SJCRH30 (cell line): ENCODE data around the gene MYO5B. TPM values are rescaled to one million over a fixed set of nuclear protein-coding genes. Genes with fewer than 3 reads are reported as not detected.

Source experiments
- DNase-seq, 2 experiments: peaks; one replicate each; pipeline ENCODE4 v3.0.0-alpha.2; 2015 to 2020
- H3K27ac ChIP-seq: fragments of 250-450 bp; sonication (Bioruptor Pico); 2 replicates; pipeline ENCODE4 v1.5.1; 2020; ENCODE audit warnings: mild to moderate bottlenecking, moderate library complexity
- H3K27me3 ChIP-seq: fragments of 250-450 bp; sonication (Bioruptor Pico); 2 replicates; pipeline ENCODE4 v1.5.1; 2020; ENCODE audit warnings: mild to moderate bottlenecking, moderate library complexity
- H3K36me3 ChIP-seq: fragments of 250-450 bp; sonication (Bioruptor Pico); 2 replicates; pipeline ENCODE4 v1.5.1; 2020; ENCODE audit warnings: mild to moderate bottlenecking, moderate library complexity
- H3K4me1 ChIP-seq: fragments of 250-450 bp; sonication (Bioruptor Pico); 2 replicates; pipeline ENCODE4 v1.5.1; 2020; ENCODE audit warnings: mild to moderate bottlenecking, moderate library complexity
- H3K4me3 ChIP-seq: fragments of 250-450 bp; sonication (Bioruptor Pico); 2 replicates; pipeline ENCODE4 v1.5.1; 2020; ENCODE audit warnings: mild to moderate bottlenecking, moderate library complexity
- H3K9me3 ChIP-seq: fragments of 250-450 bp; sonication (Bioruptor Pico); replicated peaks from 2 replicates; pipeline ENCODE4 v1.5.1; 2020; ENCODE audit warnings: mild to moderate bottlenecking, moderate library complexity
- total RNA-seq: library from RNA; depleted of rRNA; stranded (reverse); fragments of >200 nt; shearing (Covaris generic); gene quantifications from 2 replicates; pipeline ENCODE4 v1.2.3, GENCODE V29; 2014

MYO5B gene
- total RNA-seq, 1 experiment from 2014 or later, result 39.1 TPM

DNA sequence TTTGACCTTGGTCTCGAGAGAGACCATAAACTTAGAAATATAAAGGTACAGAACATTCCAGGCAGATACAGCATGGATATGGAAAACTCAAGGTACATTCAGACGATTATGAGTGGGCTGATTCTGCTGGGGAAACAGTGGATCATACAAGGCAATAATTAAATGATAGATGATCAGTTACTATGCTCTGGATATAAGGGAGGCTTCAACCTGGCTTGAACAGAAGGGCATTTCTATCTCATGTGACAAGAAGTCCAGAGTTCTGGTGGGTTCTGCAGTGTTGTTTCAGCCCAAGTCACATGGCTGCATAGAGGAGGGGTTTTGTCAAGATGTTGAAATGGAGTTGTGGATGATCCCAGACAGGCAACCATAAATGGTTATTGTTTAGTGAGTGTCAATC is 23.5 kb downstream of the MYO5B start:
- Histone ChIP-seq H3K27ac (no peak overlapping the region), H3K9me3 (no peaks in the 10 kb centered on the region), H3K27me3 (no peaks in the 10 kb centered on the region), H3K4me1 (no peaks in the 10 kb centered on the region), H3K36me3 (no peaks in the 10 kb centered on the region), H3K4me3 (no peak overlapping the region)
- DNase-seq, result no peak

DNA sequence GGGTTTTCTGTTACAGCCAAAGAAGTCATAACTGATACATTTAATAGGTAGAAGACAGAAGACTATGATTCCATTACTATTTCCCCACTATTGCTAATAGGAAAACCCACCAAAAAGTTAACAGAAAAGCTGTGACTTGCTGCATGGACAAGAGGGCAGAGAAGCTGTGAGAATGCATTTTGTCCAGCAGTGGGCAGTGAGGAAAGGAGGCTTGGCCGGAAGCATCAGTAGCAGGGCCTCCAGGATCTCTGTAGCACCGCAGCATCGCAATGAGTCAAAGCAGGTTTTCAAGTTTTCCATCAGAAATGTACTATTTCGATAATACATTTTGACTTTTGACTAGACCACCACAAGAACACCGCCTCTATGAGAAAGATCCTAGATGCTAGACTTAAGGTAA is 24.9 kb downstream of the MYO5B start:
- no peaks in the 10 kb centered on the region for H3K36me3 ChIP-seq

DNA sequence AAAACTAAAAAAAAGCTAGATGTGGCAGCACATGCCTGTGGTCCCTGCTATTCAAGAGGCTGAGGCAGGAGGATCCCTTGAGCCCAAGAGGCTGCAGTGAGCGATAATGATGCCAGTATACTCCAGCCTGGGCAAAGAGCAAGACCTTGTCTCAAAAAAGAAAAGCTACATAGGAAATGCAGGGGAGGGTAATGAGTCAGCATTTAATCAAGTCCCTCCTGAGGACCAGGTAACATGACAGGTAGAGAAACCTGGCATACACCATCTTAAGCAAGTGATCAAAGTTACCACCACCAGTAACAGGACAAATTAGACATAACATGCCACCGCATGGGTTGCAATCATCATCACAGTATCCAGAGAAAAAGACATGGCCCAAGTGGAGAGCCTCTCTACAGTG is 25.8 kb downstream of the MYO5B start:
- H3K4me1 ChIP-seq, result no peaks in the 10 kb centered on the region
- H3K36me3 ChIP-seq, result no peaks in the 10 kb centered on the region

More for the DNA sequence above, 24.9 kb downstream of the MYO5B start:
- no peaks in the 10 kb centered on the region for H3K4me1 ChIP-seq
- no peak overlapping the region for H3K27ac ChIP-seq
- H3K4me3 ChIP-seq, result no peak overlapping the region
- H3K27me3 ChIP-seq, result no peaks in the 10 kb centered on the region
- no peak for DNase-seq
- no peaks in the 10 kb centered on the region for H3K9me3 ChIP-seq

DNA sequence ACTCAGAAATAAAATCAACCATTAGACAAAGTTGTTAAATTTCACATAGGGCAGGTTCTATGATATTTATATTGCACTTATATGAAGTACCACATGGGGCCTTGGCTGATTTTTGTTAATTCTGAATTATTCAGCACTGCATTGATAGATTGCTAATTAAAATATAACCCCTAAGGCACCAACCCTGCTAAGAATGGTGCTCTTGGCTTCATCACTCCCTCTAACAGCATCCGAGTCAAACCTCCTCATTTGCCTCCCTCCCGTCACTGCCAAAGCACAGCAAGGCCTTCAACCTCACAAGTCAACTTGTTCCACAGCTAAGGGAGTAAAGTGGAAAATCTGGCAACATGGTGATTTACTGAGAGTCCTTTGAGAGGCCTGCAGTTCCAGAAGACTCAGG is 27.0 kb downstream of the MYO5B start:
- Histone ChIP-seq H3K27ac (no peak overlapping the region), H3K4me3 (no peak overlapping the region), H3K9me3 (no peaks in the 10 kb centered on the region), H3K36me3 (no peaks in the 10 kb centered on the region), H3K27me3 (no peaks in the 10 kb centered on the region), H3K4me1 (no peaks in the 10 kb centered on the region)
- DNase-seq, result no peak

More for the DNA sequence above, 25.8 kb downstream of the MYO5B start:
- Histone ChIP-seq H3K4me3 (no peak overlapping the region), H3K27ac (no peak overlapping the region), H3K27me3 (no peaks in the 10 kb centered on the region), H3K9me3 (no peaks in the 10 kb centered on the region)
- no peak for DNase-seq

DNA sequence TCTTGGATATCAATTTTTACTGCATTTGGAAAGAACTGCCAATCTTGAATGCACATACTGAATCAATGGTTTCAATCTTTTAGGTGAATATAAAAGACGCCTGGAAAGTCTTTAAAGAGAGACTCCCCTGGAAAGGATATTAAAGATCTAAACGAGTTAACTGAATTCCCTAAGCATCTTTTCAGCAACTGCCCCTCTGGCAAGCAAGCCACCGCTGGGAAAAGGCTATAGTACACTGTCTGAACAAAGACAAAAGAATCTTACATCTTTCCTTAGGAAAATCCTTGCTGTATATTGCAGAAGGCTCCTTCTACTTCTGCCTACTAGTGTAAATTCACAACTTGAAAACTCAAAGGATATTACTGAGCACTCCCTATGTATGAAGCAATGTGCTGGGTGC is 28.0 kb downstream of the MYO5B start:
- H3K27me3 ChIP-seq, result no peaks in the 10 kb centered on the region
- no peak for DNase-seq

DNA sequence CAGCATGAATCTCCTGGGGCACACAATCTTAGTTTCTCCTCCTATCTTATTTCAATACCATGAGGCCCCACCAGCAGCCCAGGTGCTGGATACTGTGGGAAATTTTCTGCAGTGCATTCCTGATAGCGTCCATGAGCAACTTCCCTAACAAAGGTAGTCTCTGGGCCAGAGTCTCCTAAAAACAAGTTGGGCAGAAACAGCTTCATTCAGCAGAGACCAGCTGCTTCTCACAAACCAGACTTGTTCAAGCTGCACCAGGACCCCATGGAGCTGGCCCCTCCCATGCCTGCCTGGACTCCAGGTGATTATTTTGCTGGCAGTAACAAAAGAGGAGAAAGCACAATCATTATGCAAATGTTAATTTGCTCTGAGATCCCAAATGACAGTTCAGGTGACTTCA is 31.4 kb downstream of the MYO5B start:
- no peaks in the 10 kb centered on the region for H3K36me3 ChIP-seq
- DNase-seq, result no peak
- H3K4me3 ChIP-seq, result no peak overlapping the region
- no peaks in the 10 kb centered on the region for H3K4me1 ChIP-seq
- H3K9me3 ChIP-seq, result no peaks in the 10 kb centered on the region
- no peak overlapping the region for H3K27ac ChIP-seq
- H3K27me3 ChIP-seq, result no peaks in the 10 kb centered on the region

More for the DNA sequence above, 28.0 kb downstream of the MYO5B start:
- H3K4me1 ChIP-seq, result no peaks in the 10 kb centered on the region
- H3K27ac ChIP-seq, result no peak overlapping the region
- no peaks in the 10 kb centered on the region for H3K9me3 ChIP-seq
- no peaks in the 10 kb centered on the region for H3K36me3 ChIP-seq
- no peak overlapping the region for H3K4me3 ChIP-seq

DNA sequence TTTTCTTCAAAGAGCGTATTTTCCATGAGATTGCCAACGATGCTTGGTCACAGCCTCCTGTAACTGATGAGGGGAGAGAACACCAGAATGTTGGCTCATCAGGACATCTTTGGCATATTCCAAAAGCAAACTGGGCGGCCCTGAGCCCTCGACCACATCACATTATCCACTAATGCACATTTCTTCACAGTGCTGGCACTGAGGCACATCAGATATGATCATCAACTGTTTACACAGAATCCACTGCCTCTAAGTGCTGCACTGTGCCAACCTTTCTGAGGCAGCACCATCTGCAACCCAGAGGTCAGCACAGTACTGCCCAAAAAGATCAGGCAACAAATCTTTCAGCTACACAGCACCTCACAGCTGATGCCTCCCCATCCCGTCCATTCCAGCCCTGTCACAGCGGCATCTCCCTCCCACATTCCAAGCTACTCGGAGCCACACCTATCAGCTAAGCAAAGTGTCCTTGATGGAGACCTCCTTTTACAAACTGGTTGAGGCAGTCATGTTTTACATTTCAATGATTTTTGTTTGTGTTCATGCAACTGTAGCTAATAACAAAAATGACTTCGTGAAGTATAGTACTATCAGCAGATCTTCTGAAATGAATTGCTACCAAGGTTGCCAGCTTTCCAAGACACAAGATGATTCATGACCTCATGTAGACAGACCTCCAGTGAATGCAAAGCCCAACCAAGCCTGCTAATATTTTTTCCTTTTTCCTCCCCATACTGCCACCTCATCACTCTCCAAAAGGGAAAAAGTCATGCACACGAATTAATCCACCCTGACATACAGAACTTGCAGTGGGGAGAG is 32.3 kb downstream of the MYO5B start:
- Histone ChIP-seq H3K4me3 (no peak overlapping the region), H3K36me3 (no peaks in the 10 kb centered on the region), H3K27me3 (no peaks in the 10 kb centered on the region), H3K9me3 (no peaks in the 10 kb centered on the region), H3K27ac (no peak overlapping the region), H3K4me1 (no peaks in the 10 kb centered on the region)
- DNase-seq, result no peak

DNA sequence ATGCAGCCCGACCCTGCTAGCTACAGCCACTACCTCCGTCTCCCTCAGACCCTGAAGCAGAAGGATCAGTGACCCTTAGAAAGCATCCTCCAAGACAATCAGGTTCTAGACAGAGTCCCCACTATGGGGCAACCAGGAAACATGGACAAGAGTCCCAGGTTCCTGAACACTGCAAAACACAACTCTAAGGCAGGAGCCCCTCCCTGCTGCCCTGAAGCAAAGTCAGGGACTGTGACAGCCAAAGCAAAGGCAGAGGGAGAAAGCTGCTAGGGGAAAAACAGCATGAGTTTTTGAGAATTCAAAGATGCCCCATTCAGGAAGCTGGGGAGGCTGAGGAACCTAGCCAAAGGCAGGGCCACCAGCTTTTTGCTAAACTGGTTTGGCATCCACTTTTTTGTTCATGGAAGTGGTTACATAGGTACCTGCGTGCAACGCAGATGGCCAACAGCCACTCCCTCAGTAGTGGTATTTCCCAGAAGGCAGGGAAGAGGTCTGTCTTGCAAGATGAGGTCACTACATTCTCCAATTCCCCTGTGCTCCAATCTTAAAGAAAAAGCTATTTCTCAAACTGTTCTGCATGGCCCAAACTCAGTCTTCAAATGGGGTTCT is 33.2 kb downstream of the MYO5B start:
- Histone ChIP-seq H3K27ac (no peak overlapping the region), H3K4me1 (no peaks in the 10 kb centered on the region), H3K4me3 (no peak overlapping the region), H3K36me3 (no peaks in the 10 kb centered on the region), H3K27me3 (no peaks in the 10 kb centered on the region), H3K9me3 (no peaks in the 10 kb centered on the region)
- DNase-seq, result no peak

DNA sequence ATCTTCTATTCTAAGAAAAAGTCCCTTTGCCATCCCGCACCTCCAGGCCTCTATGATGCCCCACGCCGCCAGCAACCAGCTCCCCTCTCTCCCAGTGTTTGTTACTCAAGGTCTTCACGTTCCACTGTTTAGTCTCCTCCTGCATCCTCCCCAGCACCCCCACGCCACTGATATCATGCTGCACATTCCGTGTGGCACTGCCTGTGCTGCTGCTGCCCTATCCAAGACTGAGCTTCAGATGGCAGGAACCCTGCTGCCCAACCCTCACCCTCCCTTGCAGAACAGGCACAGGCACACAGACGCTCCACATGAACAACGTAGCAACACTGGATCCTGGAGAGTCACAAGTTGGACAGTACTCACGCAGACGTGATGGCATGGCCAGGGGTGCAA is 35.3 kb downstream of the MYO5B start:
- Histone ChIP-seq H3K4me3 (no peak overlapping the region), H3K9me3 (no peaks in the 10 kb centered on the region), H3K4me1 (no peaks in the 10 kb centered on the region), H3K27me3 (no peaks in the 10 kb centered on the region), H3K36me3 (no peaks in the 10 kb centered on the region), H3K27ac (no peak overlapping the region)
- no peak for DNase-seq

DNA sequence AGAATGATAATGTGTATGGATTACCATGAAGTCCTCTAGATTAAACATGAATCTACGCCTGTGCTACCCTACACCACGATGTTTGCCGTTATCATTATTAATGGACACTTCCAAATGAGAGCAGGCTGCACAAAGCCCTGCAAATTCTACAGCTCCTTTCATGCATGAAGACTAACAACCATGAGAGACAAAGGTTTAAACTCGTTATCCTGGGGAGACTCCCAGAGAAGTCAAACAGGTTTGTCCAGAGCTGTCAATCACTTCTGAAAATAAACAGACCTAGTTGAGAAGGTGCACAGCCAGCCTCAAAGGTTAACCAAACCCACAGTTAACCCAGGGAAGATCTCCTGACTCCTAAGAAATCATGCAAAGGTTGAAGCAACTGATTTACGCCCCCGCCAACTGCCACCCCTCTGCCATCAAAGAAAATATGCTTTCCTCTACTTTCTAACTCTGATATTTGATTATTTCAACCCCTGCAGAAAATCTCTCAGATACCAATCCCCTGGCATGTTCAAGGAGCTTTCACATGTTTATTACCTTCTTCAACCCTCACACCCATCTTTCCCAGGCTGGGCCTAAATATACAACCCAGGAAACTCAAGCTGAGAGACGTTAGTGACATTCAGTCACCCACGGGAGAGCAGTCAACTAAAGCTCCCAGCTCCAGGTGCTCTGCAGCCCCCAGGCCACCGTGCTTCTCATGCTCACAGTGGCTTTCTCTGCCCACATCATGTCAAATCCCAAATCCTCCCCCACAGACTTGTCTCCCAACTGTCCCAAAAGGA is 35.9 kb downstream of the MYO5B start:
- no peak for DNase-seq
- Histone ChIP-seq H3K4me1 (no peaks in the 10 kb centered on the region), H3K4me3 (no peak overlapping the region)

DNA sequence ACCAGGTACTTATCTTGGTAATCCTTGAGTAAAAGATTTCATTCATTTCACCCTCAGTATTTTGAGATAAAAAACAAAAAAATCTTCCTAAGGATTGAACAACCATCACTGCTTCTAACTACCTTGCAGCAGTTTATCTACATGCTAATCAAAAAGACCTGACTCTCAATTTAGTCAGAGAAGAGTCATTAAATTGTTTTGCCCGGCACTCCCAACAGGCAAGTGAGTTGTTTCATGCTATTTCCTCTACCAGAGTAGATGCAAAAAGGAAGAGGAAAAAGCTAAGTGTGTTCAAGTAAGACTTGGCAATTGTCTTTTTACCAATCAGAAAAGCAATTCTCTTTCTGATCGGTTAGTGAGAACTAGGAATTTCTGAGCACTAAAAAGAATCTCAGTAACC is 39.5 kb downstream of the MYO5B start:
- Histone ChIP-seq H3K4me1 (no peaks in the 10 kb centered on the region), H3K27me3 (no peaks in the 10 kb centered on the region), H3K9me3 (no peaks in the 10 kb centered on the region), H3K27ac (no peak overlapping the region), H3K4me3 (no peak overlapping the region), H3K36me3 (no peaks in the 10 kb centered on the region)
- no peak for DNase-seq

More for the DNA sequence above, 35.9 kb downstream of the MYO5B start:
- Histone ChIP-seq H3K9me3 (no peaks in the 10 kb centered on the region), H3K27me3 (no peaks in the 10 kb centered on the region), H3K36me3 (no peaks in the 10 kb centered on the region), H3K27ac (no peak overlapping the region)

DNA sequence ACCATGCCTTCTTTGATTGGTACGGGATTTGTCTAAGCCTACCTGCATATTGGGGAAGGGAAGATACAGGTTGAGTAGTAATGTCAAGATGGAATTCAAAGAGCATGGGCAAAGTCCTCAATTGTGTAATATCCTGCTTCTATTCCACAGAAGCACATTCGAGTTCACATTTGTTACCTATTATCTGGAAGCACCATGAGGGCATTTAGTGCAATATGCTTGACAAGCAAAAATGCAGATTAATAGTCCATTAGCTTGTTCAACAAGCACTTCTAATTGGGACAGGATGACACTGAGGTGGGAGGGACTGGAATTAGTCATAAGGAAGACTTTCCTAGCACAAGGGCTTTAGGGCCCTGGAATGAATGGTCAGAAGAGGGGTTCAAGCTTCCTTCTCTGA is 40.5 kb downstream of the MYO5B start:
- Histone ChIP-seq H3K27ac (no peak overlapping the region), H3K4me1 (no peaks in the 10 kb centered on the region), H3K27me3 (no peaks in the 10 kb centered on the region), H3K4me3 (no peak overlapping the region), H3K36me3 (no peaks in the 10 kb centered on the region), H3K9me3 (no peaks in the 10 kb centered on the region)
- no peak for DNase-seq

DNA sequence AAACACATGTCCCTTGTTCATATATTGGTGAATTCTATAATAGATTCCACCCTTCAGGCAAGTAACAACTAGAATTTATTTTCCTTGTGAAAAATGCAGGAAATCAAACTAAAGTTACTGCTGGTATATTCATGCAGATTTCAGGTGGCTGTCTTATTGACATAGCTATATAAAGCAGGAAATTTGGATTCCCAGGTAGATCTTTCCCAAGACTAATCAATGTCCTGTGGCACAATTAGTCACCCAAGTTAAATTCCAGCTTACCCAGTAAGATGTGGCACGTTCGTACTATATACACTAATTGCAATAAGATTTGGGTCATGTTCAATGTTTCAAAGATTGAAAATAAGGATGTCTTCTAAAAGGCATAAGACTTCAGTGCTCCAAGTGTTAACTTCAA is 42.0 kb downstream of the MYO5B start:
- H3K4me1 ChIP-seq, result no peaks in the 10 kb centered on the region
- H3K9me3 ChIP-seq, result no peaks in the 10 kb centered on the region
- H3K36me3 ChIP-seq, result no peaks in the 10 kb centered on the region
- H3K4me3 ChIP-seq, result no peak overlapping the region
- no peaks in the 10 kb centered on the region for H3K27me3 ChIP-seq
- H3K27ac ChIP-seq, result no peak overlapping the region
- no peak for DNase-seq

DNA sequence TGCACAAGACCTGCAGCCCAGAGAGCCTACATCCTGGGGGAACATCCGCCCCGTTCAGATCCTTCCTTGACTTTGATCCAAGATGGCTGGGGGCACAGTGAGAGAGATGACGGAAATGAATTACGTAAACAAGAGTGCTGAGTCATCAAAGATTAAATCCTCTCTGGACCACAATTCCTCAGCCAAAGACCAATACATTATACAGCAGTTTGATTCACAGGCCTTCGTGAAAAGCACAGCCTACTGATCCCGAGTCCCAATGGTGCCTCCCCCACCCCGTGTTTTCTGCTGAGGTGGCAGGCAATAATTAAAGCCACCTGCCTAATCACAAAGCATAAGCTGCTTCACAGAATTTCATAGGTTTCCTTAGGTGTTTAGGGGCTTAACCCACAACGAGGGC is 43.0 kb downstream of the MYO5B start:
- no peak overlapping the region for H3K27ac ChIP-seq
- H3K4me1 ChIP-seq, result no peaks in the 10 kb centered on the region
- no peak for DNase-seq
- H3K4me3 ChIP-seq, result no peak overlapping the region
- H3K9me3 ChIP-seq, result no peaks in the 10 kb centered on the region
- H3K27me3 ChIP-seq, result no peaks in the 10 kb centered on the region
- no peaks in the 10 kb centered on the region for H3K36me3 ChIP-seq

DNA sequence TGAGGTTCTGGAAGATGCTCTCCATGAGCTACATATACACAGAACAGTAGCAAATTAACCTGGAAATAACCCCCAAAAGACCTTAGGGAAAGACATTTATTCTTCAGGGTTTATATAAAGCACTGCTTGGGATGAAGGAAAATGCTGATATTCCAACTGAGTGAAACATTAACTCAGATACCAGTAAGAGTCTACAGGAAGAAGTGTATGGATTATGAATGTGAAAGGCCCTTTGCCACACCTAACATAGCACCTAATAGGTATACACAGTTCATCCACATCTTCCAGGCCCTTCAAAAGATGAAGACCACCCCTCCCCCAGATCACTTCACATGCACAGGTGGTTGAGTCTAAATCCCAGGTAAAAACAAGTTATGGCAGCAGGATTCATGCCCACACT is 50.4 kb downstream of the MYO5B start:
- Histone ChIP-seq H3K4me1 (no peaks in the 10 kb centered on the region), H3K4me3 (no peak overlapping the region), H3K36me3 (no peaks in the 10 kb centered on the region), H3K27me3 (no peaks in the 10 kb centered on the region), H3K9me3 (no peaks in the 10 kb centered on the region), H3K27ac (no peak overlapping the region)
- DNase-seq, result no peak
